ENCODE measurements around the gene TERT. TPM values are rescaled to one million over a fixed set of nuclear protein-coding genes. Genes with fewer than 3 reads are reported as not detected.

The TERT gene
- total RNA-seq, 5 donors from 2014 or later (not counting 1 experiment from before 2014, with no cell fraction given) = 0.09 to 0.70 (median 0.28) TPM

Other genes starting within 250 kb of the TERT start
- 10 to 100 TPM; 33.7 to 97.4 (median 41.2) TPM for gene SLC12A7, start 183.0 kb downstream of the TERT start, total RNA-seq
- gene SLC6A19, start 93.5 kb downstream of the TERT start, total RNA-seq = under 1 TPM in 1 of 5 donors, not detected in 4; 0.06 TPM
- not detected for gene SLC6A18, start 69.7 kb downstream of the TERT start, total RNA-seq
- gene CLPTM1L, start 50.0 kb upstream of the TERT start, total RNA-seq = 10 to 100 TPM; 70.9 to 91.0 (median 82.1) TPM
- gene SLC6A3, start 150.4 kb upstream of the TERT start, total RNA-seq = under 1 TPM in 1 of 5 donors, not detected in 4; 0.22 TPM
- 10 to 100 TPM; 27.9 to 57.7 (median 50.3) TPM for gene LPCAT1, start 228.9 kb upstream of the TERT start, total RNA-seq